Measurements from ENCODE around the gene ADGRL2.

GRCh38 chr1:82001345-82001744 lies 200.6 kb downstream of the ADGRL2 start:
- TF ChIP-seq, protein P1, sequence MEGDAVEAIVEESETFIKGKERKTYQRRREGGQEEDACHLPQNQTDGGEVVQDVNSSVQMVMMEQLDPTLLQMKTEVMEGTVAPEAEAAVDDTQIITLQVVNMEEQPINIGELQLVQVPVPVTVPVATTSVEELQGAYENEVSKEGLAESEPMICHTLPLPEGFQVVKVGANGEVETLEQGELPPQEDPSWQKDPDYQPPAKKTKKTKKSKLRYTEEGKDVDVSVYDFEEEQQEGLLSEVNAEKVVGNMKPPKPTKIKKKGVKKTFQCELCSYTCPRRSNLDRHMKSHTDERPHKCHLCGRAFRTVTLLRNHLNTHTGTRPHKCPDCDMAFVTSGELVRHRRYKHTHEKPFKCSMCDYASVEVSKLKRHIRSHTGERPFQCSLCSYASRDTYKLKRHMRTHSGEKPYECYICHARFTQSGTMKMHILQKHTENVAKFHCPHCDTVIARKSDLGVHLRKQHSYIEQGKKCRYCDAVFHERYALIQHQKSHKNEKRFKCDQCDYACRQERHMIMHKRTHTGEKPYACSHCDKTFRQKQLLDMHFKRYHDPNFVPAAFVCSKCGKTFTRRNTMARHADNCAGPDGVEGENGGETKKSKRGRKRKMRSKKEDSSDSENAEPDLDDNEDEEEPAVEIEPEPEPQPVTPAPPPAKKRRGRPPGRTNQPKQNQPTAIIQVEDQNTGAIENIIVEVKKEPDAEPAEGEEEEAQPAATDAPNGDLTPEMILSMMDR (IDR thresholded peaks at IDR 0.05; ENCODE audit: poor library complexity) = no peak
- TF ChIP-seq EZH2 (IDR thresholded peaks at IDR 0.05; ENCODE audit: borderline replicate concordance) (no peak), EZH2phosphoT487 (IDR thresholded peaks at IDR 0.05; ENCODE audit: low read depth, severe bottlenecking, unreplicated experiment) (no peak)
